ENCODE data around the gene ELOVL5. TPM values are rescaled to one million over a fixed set of nuclear protein-coding genes. Genes with fewer than 3 reads are reported as not detected.

ELOVL5 gene
- total and polyA plus RNA-seq, 2 experiments from 2014 or later, result 83.3 to 180 TPM

GRCh38 chr6:53315086-53315724 is 33.5 kb downstream of the ELOVL5 start:
- TF ChIP-seq JUNB (IDR thresholded peaks at IDR 0.05; ENCODE audit: unreplicated experiment) (no peak), EZH2 (IDR thresholded peaks at IDR 0.05; ENCODE audit: low read depth, unreplicated experiment) (no peak), EZH2phosphoT487 (IDR thresholded peaks at IDR 0.05; ENCODE audit: unreplicated experiment) (no peak), ZNF462 (CRISPR knock-in tag; IDR thresholded peaks at IDR 0.05) (no peak), ZNF114 (CRISPR knock-in tag; IDR thresholded peaks at IDR 0.05) (no peak)
- Mint-ChIP-seq H3K36me3 (ENCODE audit: low read depth) (no peaks in the 10 kb centered on the region), H3K4me1 (peaks cover 31% of the 10 kb centered on the region), H3K27ac (no peak overlapping the region), H3K9me3 (no peaks in the 10 kb centered on the region), H3K4me3 (no peak overlapping the region), H3K27me3 (ENCODE audit: insufficient read depth, low read depth, poor library complexity) (no peaks in the 10 kb centered on the region)
- peaks cover 66% of the 10 kb centered on the region for H4K20me1 ChIP-seq (replicated peaks; ENCODE audit: insufficient read depth)
- no peaks in the 10 kb centered on the region for H3K9me2 ChIP-seq (ENCODE audit: insufficient read depth)
- ATAC-seq (no peak), DNase-seq (ENCODE audit: low spot score) (no peak)
- H2AFZ ChIP-seq, result no peak overlapping the region
- H3K27ac ChIP-seq (ENCODE audit: low read depth), result no peak overlapping the region
- no peaks in the 10 kb centered on the region for H3K27me3 ChIP-seq (ENCODE audit: insufficient read depth)
- H3K79me2 ChIP-seq (replicated peaks; ENCODE audit: insufficient read depth), result peaks cover 100% of the 10 kb centered on the region
- H3F3A ChIP-seq (replicated peaks; ENCODE audit: low read depth), result no peaks in the 10 kb centered on the region
- H3K4me3 ChIP-seq, result no peak overlapping the region
- H3K4me1 ChIP-seq (ENCODE audit: insufficient read depth), result peaks cover 14% of the 10 kb centered on the region
- H3K4me2 ChIP-seq, result no peak overlapping the region
- H3K36me3 ChIP-seq (ENCODE audit: insufficient read depth), result no peaks in the 10 kb centered on the region

Data from GM23338 (cell line).